OCI-LY1 (cell line): ENCODE measurements around the gene MXRA5.

ENCODE experiments used
- H2AFZ ChIP-seq: fragments of 200-600 bp; sonication (generic), shearing (Covaris generic); 2 replicates; pipeline ENCODE4 v1.6.0; 2014; ENCODE audit warnings: antibody characterized with exemption, mild to moderate bottlenecking, low read length
- H3F3A ChIP-seq: fragments of 200-600 bp; sonication (generic), shearing (Covaris generic); 2 replicates; pipeline ENCODE4 v1.6.0; 2014; ENCODE audit warnings: mild to moderate bottlenecking, antibody characterized with exemption, low read length, moderate library complexity; ENCODE audit not compliant: insufficient read depth
- H3K27ac ChIP-seq: fragments of 200-600 bp; sonication (generic); 2 replicates; pipeline ENCODE4 v1.5.1; 2014; ENCODE audit warnings: low read length, mixed run types, mild to moderate bottlenecking, low read depth; ENCODE audit not compliant: poor library complexity, severe bottlenecking
- H3K27me3 ChIP-seq: fragments of 200-600 bp; sonication (generic); 2 replicates; pipeline ENCODE4 v1.6.0; 2014; ENCODE audit warnings: antibody characterized with exemption, mild to moderate bottlenecking, low read length, moderate library complexity; ENCODE audit not compliant: insufficient read depth
- H3K36me3 ChIP-seq: fragments of 200-600 bp; sonication (generic); 2 replicates; pipeline ENCODE4 v1.6.1; 2014; ENCODE audit warnings: mild to moderate bottlenecking, antibody characterized with exemption, low read length, moderate library complexity, mixed read lengths; ENCODE audit not compliant: insufficient read depth
- H3K4me1 ChIP-seq: fragments of 200-600 bp; sonication (generic); 2 replicates; pipeline ENCODE4 v1.5.1; 2014; ENCODE audit warnings: mild to moderate bottlenecking, low read length, moderate library complexity; ENCODE audit not compliant: insufficient read depth, severe bottlenecking
- H3K4me2 ChIP-seq: fragments of 200-600 bp; sonication (generic), shearing (Covaris generic); 2 replicates; pipeline ENCODE4 v1.6.1; 2014; ENCODE audit warnings: low read length
- H3K4me3 ChIP-seq: fragments of 200-600 bp; sonication (generic); 2 replicates; pipeline ENCODE4 v1.5.1; 2014; ENCODE audit warnings: low read length, low read depth, mild to moderate bottlenecking, mixed read lengths; ENCODE audit not compliant: poor library complexity, severe bottlenecking
- H3K79me2 ChIP-seq: fragments of 200-600 bp; shearing (Covaris generic); 2 replicates; pipeline ENCODE4 v1.6.1; 2016; ENCODE audit warnings: mixed run types, low read length, mixed read lengths; ENCODE audit not compliant: insufficient read depth
- H3K9ac ChIP-seq: fragments of 200-600 bp; sonication (generic), shearing (Covaris generic); 2 replicates; pipeline ENCODE4 v1.6.1; 2014; ENCODE audit warnings: mild to moderate bottlenecking, low read length, mixed read lengths
- H3K9me2 ChIP-seq: fragments of 200-600 bp; sonication (generic), shearing (Covaris generic); 2 replicates; pipeline ENCODE4 v1.6.1; 2014; ENCODE audit warnings: low read depth, mild to moderate bottlenecking, low read length, mixed read lengths
- H3K9me3 ChIP-seq: fragments of 200-600 bp; shearing (Covaris generic); 2 replicates; pipeline ENCODE4 v1.6.1; 2014; ENCODE audit warnings: low read length, mixed read lengths
- H4K20me1 ChIP-seq: fragments of 200-600 bp; sonication (generic), shearing (Covaris generic); 2 replicates; pipeline ENCODE4 v1.6.0; 2016; ENCODE audit warnings: mild to moderate bottlenecking, low read length; ENCODE audit not compliant: insufficient read depth
- EZH2 ChIP-seq: fragments of 200-600 bp; sonication (generic), shearing (Covaris generic); IDR thresholded peaks from 2 replicates; pipeline ENCODE4 v1.8.0; 2017; ENCODE audit warnings: borderline replicate concordance, mixed run types, mild to moderate bottlenecking, antibody characterized with exemption, low read length, moderate library complexity, mixed read lengths
- TF ChIP-seq, protein P1 (sequence below): fragments of 200-600 bp; sonication (generic), shearing (Covaris generic); IDR thresholded peaks from 2 replicates; pipeline ENCODE4 v1.5.1; 2017; ENCODE audit warnings: mild to moderate bottlenecking, antibody characterized with exemption, low read length, moderate library complexity, mixed read lengths

Gene MXRA5

DNA sequence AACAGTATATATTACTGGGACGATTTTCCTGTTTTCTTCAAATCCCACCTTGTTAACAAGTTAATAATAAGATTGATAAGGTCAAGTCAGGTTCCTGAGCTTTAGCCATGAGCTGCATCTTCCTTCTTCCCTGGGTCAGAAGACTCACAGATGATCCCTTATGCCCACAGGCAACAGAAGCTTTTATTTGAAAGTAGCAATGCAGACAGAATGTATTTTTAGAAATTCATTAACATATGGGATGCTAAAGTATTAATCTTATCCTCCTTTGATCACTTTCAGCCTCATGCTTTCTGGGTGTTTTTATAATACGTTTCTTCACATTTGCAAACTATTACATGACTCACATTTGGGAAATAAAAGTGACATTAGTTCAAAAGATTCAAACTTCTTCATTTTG is 42.0 kb upstream of the MXRA5 start:
- no peak overlapping the region for H3K27ac ChIP-seq
- no peaks in the 10 kb centered on the region for H3K27me3 ChIP-seq
- no peak overlapping the region for H3K4me2 ChIP-seq
- no peaks in the 10 kb centered on the region for H4K20me1 ChIP-seq
- H3K9me3 ChIP-seq = no peaks in the 10 kb centered on the region
- no peaks in the 10 kb centered on the region for H3K79me2 ChIP-seq
- H3K36me3 ChIP-seq = no peaks in the 10 kb centered on the region
- H3F3A ChIP-seq = no peaks in the 10 kb centered on the region
- no peak overlapping the region for H3K4me3 ChIP-seq
- H3K9me2 ChIP-seq = no peaks in the 10 kb centered on the region
- H2AFZ ChIP-seq = no peak overlapping the region
- H3K9ac ChIP-seq = no peak overlapping the region
- no peak for TF ChIP-seq EZH2
- TF ChIP-seq, protein P1, sequence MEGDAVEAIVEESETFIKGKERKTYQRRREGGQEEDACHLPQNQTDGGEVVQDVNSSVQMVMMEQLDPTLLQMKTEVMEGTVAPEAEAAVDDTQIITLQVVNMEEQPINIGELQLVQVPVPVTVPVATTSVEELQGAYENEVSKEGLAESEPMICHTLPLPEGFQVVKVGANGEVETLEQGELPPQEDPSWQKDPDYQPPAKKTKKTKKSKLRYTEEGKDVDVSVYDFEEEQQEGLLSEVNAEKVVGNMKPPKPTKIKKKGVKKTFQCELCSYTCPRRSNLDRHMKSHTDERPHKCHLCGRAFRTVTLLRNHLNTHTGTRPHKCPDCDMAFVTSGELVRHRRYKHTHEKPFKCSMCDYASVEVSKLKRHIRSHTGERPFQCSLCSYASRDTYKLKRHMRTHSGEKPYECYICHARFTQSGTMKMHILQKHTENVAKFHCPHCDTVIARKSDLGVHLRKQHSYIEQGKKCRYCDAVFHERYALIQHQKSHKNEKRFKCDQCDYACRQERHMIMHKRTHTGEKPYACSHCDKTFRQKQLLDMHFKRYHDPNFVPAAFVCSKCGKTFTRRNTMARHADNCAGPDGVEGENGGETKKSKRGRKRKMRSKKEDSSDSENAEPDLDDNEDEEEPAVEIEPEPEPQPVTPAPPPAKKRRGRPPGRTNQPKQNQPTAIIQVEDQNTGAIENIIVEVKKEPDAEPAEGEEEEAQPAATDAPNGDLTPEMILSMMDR = no peak
- no peaks in the 10 kb centered on the region for H3K4me1 ChIP-seq

DNA sequence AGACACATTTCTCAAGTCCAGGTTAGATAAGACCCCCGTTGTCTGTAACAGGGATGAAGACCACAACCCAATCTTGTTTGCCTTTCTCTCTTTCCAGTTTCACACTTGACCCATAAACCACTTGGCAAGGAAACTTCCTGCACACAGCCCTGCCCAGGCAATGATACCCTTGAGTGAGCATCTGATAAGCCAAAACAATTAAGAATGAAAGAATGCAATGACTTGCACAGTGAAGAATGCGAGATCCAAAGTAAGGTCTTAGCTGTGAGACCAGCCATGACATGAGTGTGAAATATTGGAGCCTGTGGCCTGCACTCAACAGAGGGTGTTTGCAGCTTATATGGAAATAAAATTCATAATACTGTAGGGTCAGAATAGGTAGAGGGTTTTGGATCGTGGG is 37.9 kb upstream of the MXRA5 start:
- no peaks in the 10 kb centered on the region for H3F3A ChIP-seq
- no peaks in the 10 kb centered on the region for H3K9me2 ChIP-seq
- no peak overlapping the region for H3K27ac ChIP-seq
- no peaks in the 10 kb centered on the region for H3K9me3 ChIP-seq
- H4K20me1 ChIP-seq = no peaks in the 10 kb centered on the region
- H2AFZ ChIP-seq = no peak overlapping the region
- no peaks in the 10 kb centered on the region for H3K79me2 ChIP-seq
- no peak overlapping the region for H3K9ac ChIP-seq
- no peak for TF ChIP-seq EZH2
- TF ChIP-seq, protein P1 = no peak
- no peak overlapping the region for H3K4me3 ChIP-seq
- no peaks in the 10 kb centered on the region for H3K36me3 ChIP-seq
- H3K4me2 ChIP-seq = no peak overlapping the region
- H3K27me3 ChIP-seq = no peaks in the 10 kb centered on the region
- H3K4me1 ChIP-seq = no peaks in the 10 kb centered on the region

DNA sequence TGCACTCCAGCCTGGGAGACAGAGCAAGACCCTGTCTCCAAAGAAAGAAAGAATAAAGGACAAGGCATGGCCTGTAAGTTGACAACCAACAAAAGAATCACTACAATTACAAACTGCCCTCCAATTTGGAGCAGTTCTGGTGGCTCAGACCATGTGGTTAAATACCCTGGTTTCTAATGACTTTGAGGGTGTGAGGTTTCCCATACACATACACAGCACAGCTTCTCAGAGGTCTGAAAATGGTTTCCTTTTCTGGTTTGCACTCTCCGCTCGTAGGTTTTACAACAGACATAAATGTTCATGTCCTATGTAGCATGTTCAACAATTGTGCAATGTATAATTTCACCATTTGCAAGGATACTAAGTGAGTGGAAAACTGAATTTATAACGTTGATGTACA is 34.2 kb upstream of the MXRA5 start:
- Histone ChIP-seq H3K4me1 (no peaks in the 10 kb centered on the region), H3K9ac (no peak overlapping the region), H3K27ac (no peak overlapping the region), H3K4me2 (no peak overlapping the region), H3K9me3 (no peaks in the 10 kb centered on the region), H4K20me1 (no peaks in the 10 kb centered on the region), H2AFZ (no peak overlapping the region), H3K4me3 (no peak overlapping the region), H3K27me3 (no peaks in the 10 kb centered on the region), H3K36me3 (no peaks in the 10 kb centered on the region), H3K79me2 (no peaks in the 10 kb centered on the region), H3K9me2 (no peaks in the 10 kb centered on the region), H3F3A (no peaks in the 10 kb centered on the region)
- TF ChIP-seq, protein P1 = no peak
- TF ChIP-seq EZH2 = no peak
